Mammary epithelial cell (primary cell): Measurements from ENCODE around the gene MKRN3.

Experiments used
- CTCF ChIP-seq, 2 donors: IDR thresholded peaks in 1 of 2; conservative IDR thresholded peaks in 1 of 2; 2 replicates each; pipeline ENCODE4 v1.5.1; 2011 to 2012; ENCODE audit warnings: inconsistent platforms in 2 of 2, low read length in 2 of 2, mild to moderate bottlenecking in 2 of 2, control low read depth in 1 of 2, low read depth in 1 of 2; ENCODE audit not compliant: insufficient read depth in 1 of 2; ENCODE audit errors: extremely low read depth in 1 of 2
- EZH2 ChIP-seq: IDR thresholded peaks from 2 replicates; pipeline ENCODE4 v1.6.1; 2012; ENCODE audit warnings: low read length, inconsistent platforms, borderline replicate concordance

- no peak for TF ChIP-seq CTCF (conservative IDR thresholded peaks at IDR 0.05 in 1 of 2, IDR thresholded peaks at IDR 0.05 in 1 of 2; ENCODE audit: extremely low read depth in 1 of 2, insufficient read depth in 1 of 2, low read depth in 1 of 2, low read length in 2 of 2)
- TF ChIP-seq EZH2 = no peak
Measured at GRCh38 chr15:23602124-23602523, 36.6 kb downstream of the MKRN3 start.
